ENCODE data around the gene BCL11B. TPM values are rescaled to one million over a fixed set of nuclear protein-coding genes. Genes with fewer than 3 reads are reported as not detected.

Gene BCL11B
- total and polyA plus RNA-seq, 2 donors (not counting 1 experiment from before 2014, with no cell fraction given) = under 0.01 TPM; not detected in 1

DNA sequence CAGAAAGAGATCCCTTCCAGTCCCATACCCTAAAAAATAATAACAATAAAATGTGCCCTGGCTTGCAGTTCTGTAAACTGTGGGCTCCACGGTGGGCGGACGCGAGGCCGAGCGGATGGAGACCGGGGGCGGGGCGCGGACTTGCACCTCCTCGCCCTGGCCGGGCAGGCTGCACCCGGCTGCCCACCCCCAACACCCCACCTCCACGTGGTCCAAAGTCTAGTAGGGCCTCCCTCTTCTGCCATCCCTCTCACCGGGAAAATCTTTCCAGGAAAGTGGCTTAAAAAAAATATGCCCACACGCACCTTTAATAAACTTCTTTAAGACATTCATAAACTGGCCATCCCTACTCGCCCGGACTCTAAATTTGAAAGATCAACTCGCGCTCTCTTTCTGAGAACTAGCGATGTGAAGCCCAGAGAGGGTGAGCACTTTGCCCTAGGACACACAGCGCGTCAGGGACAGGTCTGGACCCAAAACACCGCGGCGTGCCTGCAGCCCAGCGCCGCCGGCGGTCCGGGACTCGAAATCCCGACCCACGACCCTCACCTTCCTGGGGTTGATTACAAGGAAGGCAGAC lies 1.9 kb upstream of the BCL11B start:
- H3K9me3 ChIP-seq (ENCODE audit: control insufficient read depth, insufficient read depth, low read depth, low read length) = no peaks in the 10 kb centered on the region
- no peaks in the 10 kb centered on the region for H3K36me3 ChIP-seq (ENCODE audit: control insufficient read depth, insufficient read depth, low read length)
- no peaks in the 10 kb centered on the region for H4K20me1 ChIP-seq (ENCODE audit: control insufficient read depth, extremely low read depth, insufficient read depth, low read length)
- no peak overlapping the region for H3K9ac ChIP-seq (ENCODE audit: insufficient read depth, low read length)
- H3K79me2 ChIP-seq (ENCODE audit: control insufficient read depth, insufficient read depth, low read length) = no peaks in the 10 kb centered on the region
- H3K27ac ChIP-seq (ENCODE audit: insufficient read depth, low read length) = no peak overlapping the region
- peak in 1 of 2 donors; percentile 6 for DNase-seq (ENCODE audit: low read depth in 2 of 2)
- TF ChIP-seq, protein P1, sequence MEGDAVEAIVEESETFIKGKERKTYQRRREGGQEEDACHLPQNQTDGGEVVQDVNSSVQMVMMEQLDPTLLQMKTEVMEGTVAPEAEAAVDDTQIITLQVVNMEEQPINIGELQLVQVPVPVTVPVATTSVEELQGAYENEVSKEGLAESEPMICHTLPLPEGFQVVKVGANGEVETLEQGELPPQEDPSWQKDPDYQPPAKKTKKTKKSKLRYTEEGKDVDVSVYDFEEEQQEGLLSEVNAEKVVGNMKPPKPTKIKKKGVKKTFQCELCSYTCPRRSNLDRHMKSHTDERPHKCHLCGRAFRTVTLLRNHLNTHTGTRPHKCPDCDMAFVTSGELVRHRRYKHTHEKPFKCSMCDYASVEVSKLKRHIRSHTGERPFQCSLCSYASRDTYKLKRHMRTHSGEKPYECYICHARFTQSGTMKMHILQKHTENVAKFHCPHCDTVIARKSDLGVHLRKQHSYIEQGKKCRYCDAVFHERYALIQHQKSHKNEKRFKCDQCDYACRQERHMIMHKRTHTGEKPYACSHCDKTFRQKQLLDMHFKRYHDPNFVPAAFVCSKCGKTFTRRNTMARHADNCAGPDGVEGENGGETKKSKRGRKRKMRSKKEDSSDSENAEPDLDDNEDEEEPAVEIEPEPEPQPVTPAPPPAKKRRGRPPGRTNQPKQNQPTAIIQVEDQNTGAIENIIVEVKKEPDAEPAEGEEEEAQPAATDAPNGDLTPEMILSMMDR (conservative IDR thresholded peaks at IDR 0.05 in 1 of 2, IDR thresholded peaks at IDR 0.05 in 1 of 2; ENCODE audit: low read depth in 1 of 2, low read length in 2 of 2) = no peak
- TF ChIP-seq EZH2 (IDR thresholded peaks at IDR 0.05; ENCODE audit: low read length, missing control alignments) = peak; percentile 78
- H3K4me1 ChIP-seq (ENCODE audit: control insufficient read depth, extremely low read depth, insufficient read depth, low read length) = no peaks in the 10 kb centered on the region
- H3K4me2 ChIP-seq (ENCODE audit: extremely low read depth, insufficient read depth, low read length) = peak overlapping the region; percentile 35
- no peak overlapping the region for H2AFZ ChIP-seq (ENCODE audit: low read length)
- H3K4me3 ChIP-seq (replicated peaks in 1 of 4; ENCODE audit: control extremely low read depth in 1 of 4, insufficient read depth in 1 of 4, low read depth in 3 of 4, low read length in 4 of 4) = peak overlapping the region in 2 of 4 experiments; percentile 0 to 33
- peaks cover 41% of the 10 kb centered on the region for H3K27me3 ChIP-seq (ENCODE audit: control insufficient read depth, insufficient read depth, low read length)

DNA sequence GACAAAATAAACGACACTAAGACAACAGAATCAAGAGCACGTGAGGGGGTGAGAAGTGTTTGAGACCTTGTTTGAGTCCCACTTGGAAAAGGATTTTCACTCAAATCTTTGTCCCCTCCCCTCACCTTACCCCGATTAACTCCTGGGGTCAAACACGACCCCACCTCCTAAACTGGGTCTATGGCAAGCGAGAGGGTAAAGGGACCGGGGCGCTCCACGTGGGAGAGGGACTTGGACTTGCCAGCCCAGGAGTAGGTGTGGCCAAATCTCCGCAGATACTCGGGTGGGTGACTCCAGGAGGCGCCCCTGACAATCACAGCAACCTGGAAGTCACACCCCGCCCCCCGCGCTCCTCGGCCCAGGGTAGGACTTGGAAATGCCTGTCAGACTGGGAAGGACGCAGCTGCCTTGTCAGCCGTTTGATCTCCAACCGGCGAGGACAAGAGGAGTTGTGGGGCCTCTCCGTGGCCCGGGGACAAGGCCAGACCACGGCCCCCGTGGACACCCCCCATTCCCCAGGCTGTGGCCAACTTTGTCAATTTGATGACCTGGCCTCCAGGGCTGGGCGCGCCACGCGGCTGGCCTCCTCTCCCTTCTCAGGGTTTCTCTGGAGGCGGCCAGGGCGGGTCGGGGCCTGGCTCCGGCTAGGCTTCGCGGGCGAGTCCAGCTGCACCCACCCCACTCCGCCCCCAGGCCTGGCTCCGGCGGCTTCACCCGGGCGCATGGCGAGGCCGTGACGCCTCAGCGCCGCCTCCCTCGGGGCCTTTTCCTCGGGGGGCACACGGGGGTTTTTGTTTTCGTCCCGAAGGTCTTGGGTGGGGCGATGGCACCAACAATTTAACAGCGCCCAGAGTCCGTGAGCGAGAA lies 1.1 kb upstream of the BCL11B start:
- H3K9me3 ChIP-seq (ENCODE audit: control insufficient read depth, insufficient read depth, low read depth, low read length) = no peaks in the 10 kb centered on the region
- DNase-seq (ENCODE audit: low read depth in 2 of 2) = peak in 1 of 2 donors; percentile 17
- peaks cover 46% of the 10 kb centered on the region for H3K27me3 ChIP-seq (ENCODE audit: control insufficient read depth, insufficient read depth, low read length)
- H3K79me2 ChIP-seq (ENCODE audit: control insufficient read depth, insufficient read depth, low read length) = no peaks in the 10 kb centered on the region
- H3K27ac ChIP-seq (ENCODE audit: insufficient read depth, low read length) = no peak overlapping the region
- H3K4me1 ChIP-seq (ENCODE audit: control insufficient read depth, extremely low read depth, insufficient read depth, low read length) = no peaks in the 10 kb centered on the region
- H3K9ac ChIP-seq (ENCODE audit: insufficient read depth, low read length) = no peak overlapping the region
- H3K4me2 ChIP-seq (ENCODE audit: extremely low read depth, insufficient read depth, low read length) = no peak overlapping the region
- peak; percentile 82 for TF ChIP-seq EZH2 (IDR thresholded peaks at IDR 0.05; ENCODE audit: low read length, missing control alignments)
- TF ChIP-seq, protein P1 (conservative IDR thresholded peaks at IDR 0.05 in 1 of 2, IDR thresholded peaks at IDR 0.05 in 1 of 2; ENCODE audit: low read depth in 1 of 2, low read length in 2 of 2) = no peak
- no peaks in the 10 kb centered on the region for H3K36me3 ChIP-seq (ENCODE audit: control insufficient read depth, insufficient read depth, low read length)
- no peaks in the 10 kb centered on the region for H4K20me1 ChIP-seq (ENCODE audit: control insufficient read depth, extremely low read depth, insufficient read depth, low read length)
- H2AFZ ChIP-seq (ENCODE audit: low read length) = no peak overlapping the region
- no peak overlapping the region for H3K4me3 ChIP-seq (replicated peaks in 1 of 4; ENCODE audit: control extremely low read depth in 1 of 4, insufficient read depth in 1 of 4, low read depth in 3 of 4, low read length in 4 of 4)

DNA sequence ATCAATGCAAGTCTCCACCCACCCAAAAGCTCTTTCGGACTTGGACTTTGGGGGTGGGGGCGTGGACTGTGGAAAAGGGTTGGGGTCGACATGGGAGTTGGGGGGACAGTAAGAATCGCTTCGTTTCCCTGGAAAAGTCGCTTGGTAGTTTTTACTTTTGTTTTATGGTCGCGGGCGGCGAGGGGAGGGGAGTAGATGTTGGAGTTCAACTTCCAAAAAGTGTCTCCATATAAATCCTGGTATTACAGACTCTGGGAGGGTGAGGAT lies 568 bp upstream of the BCL11B start:
- H3K4me2 ChIP-seq (ENCODE audit: extremely low read depth, insufficient read depth, low read length) = peak overlapping the region; percentile 80
- no peaks in the 10 kb centered on the region for H3K9me3 ChIP-seq (ENCODE audit: control insufficient read depth, insufficient read depth, low read depth, low read length)
- no peak for DNase-seq (ENCODE audit: low read depth in 2 of 2)
- TF ChIP-seq, protein P1 (conservative IDR thresholded peaks at IDR 0.05 in 1 of 2, IDR thresholded peaks at IDR 0.05 in 1 of 2; ENCODE audit: low read depth in 1 of 2, low read length in 2 of 2) = no peak
- no peak for TF ChIP-seq EZH2 (IDR thresholded peaks at IDR 0.05; ENCODE audit: low read length, missing control alignments)
- H3K27me3 ChIP-seq (ENCODE audit: control insufficient read depth, insufficient read depth, low read length) = peaks cover 46% of the 10 kb centered on the region
- H3K36me3 ChIP-seq (ENCODE audit: control insufficient read depth, insufficient read depth, low read length) = no peaks in the 10 kb centered on the region
- no peaks in the 10 kb centered on the region for H3K79me2 ChIP-seq (ENCODE audit: control insufficient read depth, insufficient read depth, low read length)
- no peak overlapping the region for H3K27ac ChIP-seq (ENCODE audit: insufficient read depth, low read length)
- peak overlapping the region; percentile 27 to 63 (median 44) for H3K4me3 ChIP-seq (replicated peaks in 1 of 4; ENCODE audit: control extremely low read depth in 1 of 4, insufficient read depth in 1 of 4, low read depth in 3 of 4, low read length in 4 of 4)
- no peak overlapping the region for H3K9ac ChIP-seq (ENCODE audit: insufficient read depth, low read length)
- no peaks in the 10 kb centered on the region for H3K4me1 ChIP-seq (ENCODE audit: control insufficient read depth, extremely low read depth, insufficient read depth, low read length)
- H2AFZ ChIP-seq (ENCODE audit: low read length) = no peak overlapping the region
- H4K20me1 ChIP-seq (ENCODE audit: control insufficient read depth, extremely low read depth, insufficient read depth, low read length) = no peaks in the 10 kb centered on the region
